Urinary bladder (tissue), 4 donors: ENCODE data around the gene FEZF2. TPM values are rescaled to one million over a fixed set of nuclear protein-coding genes. Genes with fewer than 3 reads are reported as not detected.

Source experiments
- DNase-seq: peaks from one replicate; pipeline ENCODE4 v3.0.0-alpha.2; 2015; ENCODE audit errors: extremely low spot score
- H3K27ac ChIP-seq: one replicate; pipeline ENCODE4 v1.5.1; 2013; ENCODE audit warnings: low read depth, mild to moderate bottlenecking, moderate library complexity
- H3K36me3 ChIP-seq: one replicate; pipeline ENCODE4 v1.6.1; 2013; ENCODE audit warnings: mild to moderate bottlenecking, moderate library complexity; ENCODE audit not compliant: insufficient read depth
- H3K4me1 ChIP-seq: one replicate; pipeline ENCODE4 v1.6.1; 2013; ENCODE audit warnings: mild to moderate bottlenecking, moderate library complexity; ENCODE audit not compliant: insufficient read depth
- H3K4me3 ChIP-seq: one replicate; pipeline ENCODE4 v1.5.1; 2013; ENCODE audit warnings: low read depth, low read length
- WGBS: extraction: QIAGEN DNeasy Blood & Tissue Kit; methylation state at CpG from one replicate; pipeline ENCODE4 v1.1.7; 2013; 5-methylcytosine and 5-hydroxymethylcytosine counted together
- polyA plus RNA-seq: library from polyadenylated mRNA; stranded (reverse); fragments of 200-250 nt; gene quantifications from one replicate; pipeline ENCODE4 v1.2.3, GENCODE V29; 2013
- total RNA-seq: library from RNA; depleted of rRNA; stranded (reverse); fragments of >200 nt; gene quantifications from one replicate; pipeline ENCODE4 v1.2.3, GENCODE V29; 2014
- donor health status: healthy with polysubstance abuse.
- donor health status: healthy.

The FEZF2 gene
- not detected for total RNA-seq
- polyA plus RNA-seq, result not detected

DNA sequence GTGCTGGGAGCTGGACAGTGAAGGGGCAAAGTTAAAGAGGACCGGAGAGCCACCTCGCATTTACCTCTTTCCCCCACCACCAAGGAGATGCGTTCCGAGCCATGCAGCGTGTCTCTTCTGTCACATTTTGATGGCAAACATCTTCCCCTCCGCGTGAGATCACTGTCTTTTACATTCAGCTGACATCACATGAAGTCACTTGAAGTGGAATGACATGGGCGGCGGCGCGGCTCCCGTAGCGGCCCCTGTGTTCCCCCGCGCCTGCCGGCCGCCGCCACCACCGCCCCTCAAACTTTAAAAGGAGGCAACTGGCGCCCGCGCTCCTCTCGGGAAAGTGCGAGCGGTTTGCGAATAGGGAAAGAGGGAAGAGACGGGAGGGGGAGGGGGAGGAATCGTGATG is at the start of gene FEZF2:
Gene FEZF2 (minus strand): TSS at position 336 of the 400 bp plus-strand sequence. CDS start 682 bp downstream, outside the sequence.
- DNase-seq, result no peak
- Histone ChIP-seq H3K36me3 (no peaks in the 10 kb centered on the region), H3K27ac (no peak within 1 kb of the TSS), H3K4me3 (peak within 1 kb of the TSS; percentile 25), H3K4me1 (no peaks in the 10 kb centered on the region)
- WGBS, result 2% methylated on average over 28 of the region's 28 CpGs

DNA sequence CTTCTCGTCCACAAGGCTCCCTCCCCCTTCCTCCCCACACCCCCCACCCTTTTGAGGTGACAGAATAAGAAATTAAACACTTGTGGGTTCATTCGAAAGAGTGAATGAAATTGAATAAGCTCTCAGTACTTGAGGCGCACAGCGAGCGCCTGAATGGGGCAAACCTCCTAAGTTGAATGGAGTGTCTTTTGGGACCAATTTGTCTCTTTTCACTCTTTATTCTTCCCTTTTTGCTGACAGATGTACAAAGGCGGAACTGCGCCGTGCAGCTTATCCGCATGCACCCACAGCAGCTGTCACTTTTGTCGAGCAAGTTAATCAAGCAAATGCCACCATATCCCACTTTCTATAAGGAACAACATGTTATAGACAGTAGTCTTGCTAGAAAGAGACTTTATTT is 47.9 kb upstream of the FEZF2 start:
- WGBS, result 77% methylated on average over 10 of the region's 10 CpGs
- Histone ChIP-seq H3K36me3 (no peaks in the 10 kb centered on the region), H3K4me3 (no peak overlapping the region), H3K27ac (no peak overlapping the region), H3K4me1 (no peaks in the 10 kb centered on the region)
- no peak for DNase-seq

DNA sequence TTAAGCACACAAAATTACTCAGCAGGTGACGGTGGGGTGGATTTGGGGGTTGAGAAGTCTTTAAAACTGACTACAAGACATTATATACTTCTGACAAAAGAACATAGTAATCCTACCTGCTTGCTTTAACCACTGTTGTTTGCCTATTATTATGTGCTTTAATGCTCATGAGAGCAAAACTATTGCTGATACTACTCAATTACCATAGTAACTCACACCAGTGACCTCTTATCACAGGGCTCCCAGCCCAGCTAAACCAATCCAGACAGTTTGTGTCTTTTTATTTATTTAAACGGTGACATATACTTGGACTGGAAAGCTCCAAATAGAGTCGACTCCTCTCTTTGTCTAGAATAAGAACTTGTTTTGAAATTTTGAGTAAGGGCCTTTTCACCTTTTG is 42.8 kb upstream of the FEZF2 start:
- WGBS, result 32% methylated on average over 3 of the region's 3 CpGs
- H3K4me3 ChIP-seq, result no peak overlapping the region
- no peaks in the 10 kb centered on the region for H3K36me3 ChIP-seq
- DNase-seq, result no peak
- H3K4me1 ChIP-seq, result no peaks in the 10 kb centered on the region
- no peak overlapping the region for H3K27ac ChIP-seq

DNA sequence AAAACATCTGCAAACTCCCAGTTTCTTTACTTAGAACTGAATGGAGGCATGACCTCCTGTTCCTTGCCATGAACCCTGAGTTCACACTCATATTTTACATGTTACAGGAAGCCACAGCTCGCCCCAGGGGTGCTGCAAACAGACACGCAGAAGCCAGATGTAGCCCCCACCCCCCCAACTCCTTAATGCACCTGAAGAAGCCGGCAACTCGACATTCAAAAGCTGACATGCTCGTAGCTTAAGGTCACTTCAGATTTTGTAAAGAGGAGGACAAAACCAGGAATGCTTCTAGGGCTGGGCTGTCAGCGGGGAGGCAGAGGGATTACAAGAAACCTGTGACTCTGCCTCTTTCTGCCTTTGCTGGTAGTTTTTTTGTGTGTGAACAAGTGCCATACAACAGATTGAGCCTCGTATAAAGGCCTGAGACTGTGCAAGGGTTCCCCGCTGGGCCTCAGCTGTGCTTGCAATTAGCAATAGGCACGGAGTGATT is 42.0 kb upstream of the FEZF2 start:
- Histone ChIP-seq H3K27ac (no peak overlapping the region), H3K36me3 (no peaks in the 10 kb centered on the region), H3K4me3 (no peak overlapping the region), H3K4me1 (no peaks in the 10 kb centered on the region)
- 34% methylated on average over 9 of the region's 9 CpGs for WGBS
- DNase-seq, result no peak

DNA sequence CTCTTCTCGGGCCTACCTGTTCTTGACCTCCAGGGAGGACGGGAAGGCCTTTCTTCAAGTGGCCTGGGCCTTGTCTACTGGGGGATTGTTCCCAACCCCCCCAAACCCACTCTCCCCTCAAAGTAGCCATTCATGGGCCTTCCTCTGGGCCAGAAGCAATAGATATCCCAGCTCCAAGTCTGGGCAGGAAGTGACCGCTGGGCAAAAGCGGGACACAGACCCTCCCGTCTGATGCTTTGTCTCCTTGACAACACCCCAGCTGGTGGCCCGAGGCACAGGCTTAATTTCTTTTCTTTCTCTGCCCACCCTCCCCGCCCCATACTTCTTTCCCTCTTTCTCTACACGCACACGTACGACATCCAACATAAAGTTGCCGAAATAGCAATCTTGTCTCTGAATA is 41.4 kb upstream of the FEZF2 start:
- no peaks in the 10 kb centered on the region for H3K36me3 ChIP-seq
- H3K4me1 ChIP-seq, result no peaks in the 10 kb centered on the region
- no peak for DNase-seq
- 68% methylated on average over 11 of the region's 11 CpGs for whole genome bisulfite sequencing
- H3K27ac ChIP-seq, result no peak overlapping the region
- H3K4me3 ChIP-seq, result no peak overlapping the region

DNA sequence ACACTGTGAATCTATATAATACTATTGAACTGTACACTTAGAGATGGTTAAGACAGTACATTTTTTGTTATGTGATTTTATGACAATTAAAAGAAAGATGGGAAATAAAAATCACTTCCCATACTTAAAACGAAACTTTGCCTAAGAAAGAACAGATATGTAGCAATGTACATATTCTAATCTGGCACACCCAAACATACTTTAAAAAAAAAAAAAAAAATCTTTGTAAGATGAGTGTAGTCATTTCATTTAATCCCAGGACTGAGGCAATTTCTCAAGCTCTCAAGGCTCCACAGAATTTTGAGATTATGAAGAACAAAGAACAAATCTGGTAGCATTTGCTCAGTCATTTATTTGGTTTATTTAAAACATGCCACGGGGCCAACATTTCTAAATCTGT is 40.3 kb upstream of the FEZF2 start:
- H3K27ac ChIP-seq, result no peak overlapping the region
- 78% methylated on average over 2 of the region's 2 CpGs for WGBS
- H3K36me3 ChIP-seq, result no peaks in the 10 kb centered on the region
- no peak for DNase-seq
- no peak overlapping the region for H3K4me3 ChIP-seq
- no peaks in the 10 kb centered on the region for H3K4me1 ChIP-seq

DNA sequence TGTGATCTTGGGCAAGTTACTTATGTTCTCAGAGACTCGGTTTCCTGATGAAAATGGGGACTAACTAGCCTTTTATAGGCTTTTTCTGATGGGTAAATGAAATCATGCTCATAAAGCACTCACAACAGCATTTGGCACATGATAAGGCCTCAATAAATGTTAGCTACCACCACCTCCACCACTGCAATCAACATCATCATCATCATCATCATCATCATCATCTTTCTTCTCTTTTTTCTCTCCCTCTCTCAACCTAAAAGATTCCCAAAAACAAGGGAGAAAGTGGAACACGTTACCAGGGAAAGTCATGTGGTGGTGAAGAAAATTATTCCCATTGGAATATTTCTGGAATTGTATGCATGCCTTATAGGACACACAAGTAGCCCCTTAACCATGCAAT is 33.6 kb upstream of the FEZF2 start:
- no peak for DNase-seq
- 55% methylated on average over 2 of the region's 2 CpGs for WGBS
- H3K27ac ChIP-seq, result no peak overlapping the region
- no peaks in the 10 kb centered on the region for H3K4me1 ChIP-seq
- no peak overlapping the region for H3K4me3 ChIP-seq
- no peaks in the 10 kb centered on the region for H3K36me3 ChIP-seq

DNA sequence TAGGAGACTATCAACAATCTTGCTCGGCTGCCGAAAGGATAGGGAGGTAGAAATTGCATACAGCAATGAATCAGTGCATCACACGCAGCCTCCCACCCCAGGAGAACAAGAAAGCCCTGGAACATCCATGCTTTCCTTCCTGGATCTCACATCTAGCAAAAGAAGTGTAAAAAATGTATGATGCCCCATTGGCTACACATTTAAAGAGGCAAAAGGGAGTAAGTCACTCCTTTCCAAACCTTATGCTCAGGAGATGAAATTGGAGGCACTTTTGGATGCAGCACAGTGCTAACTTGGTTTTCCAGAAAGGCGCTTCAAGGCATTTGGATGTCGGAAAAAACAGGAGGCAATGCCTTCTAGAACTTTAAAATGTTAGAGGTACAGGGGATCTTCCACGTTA is 32.2 kb upstream of the FEZF2 start:
- H3K4me1 ChIP-seq, result no peaks in the 10 kb centered on the region
- H3K27ac ChIP-seq, result no peak overlapping the region
- 92% methylated on average over 6 of the region's 6 CpGs for WGBS
- H3K4me3 ChIP-seq, result no peak overlapping the region
- DNase-seq, result no peak
- no peaks in the 10 kb centered on the region for H3K36me3 ChIP-seq

DNA sequence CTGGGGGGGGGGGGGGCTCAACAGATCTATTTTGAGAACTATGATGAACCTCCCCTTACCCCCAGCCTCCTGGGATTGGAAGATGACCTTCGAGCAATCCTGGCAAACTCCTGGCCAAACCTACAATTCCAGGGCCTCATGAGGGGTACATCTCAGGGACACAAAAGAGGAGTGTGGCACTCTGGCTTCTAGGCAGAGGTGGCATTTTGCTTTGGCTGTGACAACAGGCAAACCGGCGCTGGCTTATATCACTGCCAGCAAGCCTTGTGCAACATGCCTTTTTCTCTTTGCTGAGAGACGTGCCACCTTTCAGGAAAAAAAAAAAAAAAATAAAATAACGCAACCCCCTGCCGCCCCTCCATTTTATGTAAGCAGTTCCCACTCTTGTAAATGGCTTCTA is 31.8 kb upstream of the FEZF2 start:
- no peak overlapping the region for H3K27ac ChIP-seq
- no peak for DNase-seq
- H3K4me1 ChIP-seq, result no peaks in the 10 kb centered on the region
- WGBS, result 86% methylated on average over 6 of the region's 6 CpGs
- H3K4me3 ChIP-seq, result no peak overlapping the region
- no peaks in the 10 kb centered on the region for H3K36me3 ChIP-seq

DNA sequence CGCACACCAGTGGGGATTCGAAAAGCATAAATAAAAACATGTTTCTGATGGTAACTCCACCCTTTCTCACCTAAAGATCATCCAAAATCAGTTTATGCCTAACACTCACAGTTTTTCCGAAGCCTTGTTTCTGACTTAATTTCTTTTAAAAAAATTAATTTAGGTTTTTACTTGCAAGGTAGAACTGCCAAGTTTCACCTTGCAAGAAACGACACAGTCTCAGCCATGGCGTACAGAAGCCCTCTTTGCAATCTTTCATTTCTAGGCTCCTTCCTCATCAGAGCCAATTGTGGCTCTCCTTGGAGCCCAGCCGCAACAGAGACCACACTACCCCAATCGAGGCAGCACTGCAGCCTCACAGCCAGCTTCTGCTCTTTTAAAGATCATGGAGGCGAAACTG is 31.0 kb upstream of the FEZF2 start:
- no peaks in the 10 kb centered on the region for H3K4me1 ChIP-seq
- WGBS, result 83% methylated on average over 8 of the region's 8 CpGs
- H3K36me3 ChIP-seq, result no peaks in the 10 kb centered on the region
- H3K27ac ChIP-seq, result no peak overlapping the region
- no peak overlapping the region for H3K4me3 ChIP-seq
- DNase-seq, result no peak

DNA sequence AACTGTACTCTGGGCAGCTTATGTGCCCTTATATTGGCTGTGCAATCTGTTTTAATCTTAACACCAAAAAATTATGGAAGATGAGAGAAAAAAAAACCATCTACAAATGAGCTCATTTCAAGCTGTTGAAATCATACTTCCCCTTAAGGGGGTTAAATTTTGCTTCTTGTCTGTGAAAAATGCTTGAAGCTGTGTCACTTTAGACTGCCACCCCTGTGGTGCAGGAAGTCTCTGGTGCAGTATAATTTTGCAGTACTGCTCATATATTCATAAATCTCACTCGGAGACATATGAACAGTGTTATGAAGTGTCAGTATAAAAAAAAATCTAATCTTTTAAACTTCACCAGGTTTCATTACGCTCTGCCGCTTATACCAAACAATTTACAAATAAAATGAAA is 30.4 kb upstream of the FEZF2 start:
- Histone ChIP-seq H3K27ac (no peak overlapping the region), H3K4me3 (no peak overlapping the region), H3K4me1 (no peaks in the 10 kb centered on the region), H3K36me3 (no peaks in the 10 kb centered on the region)
- WGBS, result 80% methylated on average over 3 of the region's 3 CpGs
- DNase-seq, result no peak

DNA sequence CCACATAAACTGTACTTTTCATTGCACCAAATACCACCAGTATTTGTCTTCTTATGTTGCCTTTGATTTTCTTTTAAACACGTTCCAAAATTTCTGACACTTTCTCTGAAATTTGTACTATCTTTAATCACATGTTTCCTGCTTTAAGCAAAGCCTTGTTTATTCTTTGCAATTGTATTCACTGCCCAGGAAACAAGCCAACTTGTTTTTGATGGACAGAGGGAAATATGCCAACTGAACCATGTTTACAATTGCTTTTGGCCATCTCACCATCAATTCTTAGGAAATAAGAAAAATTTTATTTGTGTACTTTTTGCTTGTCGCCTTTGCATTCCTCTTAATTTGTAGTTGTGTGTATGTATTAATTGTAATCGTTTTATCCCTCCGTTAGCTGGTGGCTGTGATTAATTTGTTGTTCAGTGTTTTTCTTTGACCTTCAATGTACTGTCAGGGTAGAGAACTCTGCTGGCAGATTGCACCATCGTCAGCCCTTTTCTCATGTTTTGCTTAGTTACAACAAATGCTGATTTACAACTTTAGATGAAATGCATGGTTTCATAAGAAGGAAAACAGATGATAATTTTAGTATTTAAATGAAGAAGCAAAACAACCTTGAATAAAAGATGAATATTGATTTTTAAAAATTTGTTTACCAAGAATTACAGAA is 19.4 kb upstream of the FEZF2 start:
- 48% methylated on average over 5 of the region's 5 CpGs for WGBS
- Histone ChIP-seq H3K27ac (no peak overlapping the region), H3K36me3 (no peaks in the 10 kb centered on the region), H3K4me3 (no peak overlapping the region), H3K4me1 (no peaks in the 10 kb centered on the region)
- DNase-seq, result no peak

DNA sequence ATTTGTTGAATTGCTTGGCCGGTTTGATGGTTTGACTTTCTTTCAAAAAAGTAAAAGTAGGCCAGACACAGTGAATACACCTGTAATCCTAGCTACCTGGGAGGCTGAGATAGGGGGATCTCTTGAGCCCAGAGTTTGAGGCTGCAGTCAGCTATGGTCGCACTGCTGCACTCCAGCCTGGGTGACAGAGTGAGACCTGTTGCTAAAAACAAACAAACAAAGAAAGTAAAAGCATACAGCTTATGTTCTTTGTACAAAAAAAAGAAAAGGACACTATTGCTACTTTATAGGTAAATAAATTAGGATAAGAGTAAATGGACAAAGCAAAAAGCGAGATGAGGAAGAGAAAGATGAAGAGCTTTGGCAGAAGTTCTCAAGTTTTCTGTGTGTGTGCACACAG is 13.9 kb upstream of the FEZF2 start:
- DNase-seq, result no peak
- no peaks in the 10 kb centered on the region for H3K36me3 ChIP-seq
- WGBS, result 81% methylated on average over 3 of the region's 3 CpGs

DNA sequence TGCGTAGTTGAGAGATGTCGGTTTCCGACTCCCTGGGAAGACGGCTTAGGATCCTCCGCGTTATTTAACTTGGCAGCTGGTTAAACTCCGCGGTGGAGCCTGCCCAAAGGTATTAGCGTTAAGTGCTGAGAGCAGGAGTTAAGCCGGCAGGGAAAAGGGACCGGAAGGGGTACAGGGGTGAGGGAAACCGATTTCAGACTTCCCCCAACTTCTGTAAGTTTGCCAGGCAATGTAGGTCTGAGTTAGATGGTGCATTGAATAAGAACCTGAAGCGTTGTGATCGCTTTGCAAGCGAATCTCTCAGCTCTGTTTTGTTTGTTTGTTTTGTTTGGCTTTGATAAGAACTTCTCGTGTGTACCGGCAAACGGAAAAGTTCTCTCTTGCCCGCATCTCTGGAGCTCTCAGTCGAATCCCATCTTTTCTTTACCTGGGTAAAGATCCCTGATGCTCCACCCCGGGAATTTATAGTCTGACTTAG is 6.0 kb upstream of the FEZF2 start:
- 3% methylated on average over 21 of the region's 21 CpGs for whole genome bisulfite sequencing
- Histone ChIP-seq H3K4me3 (no peak overlapping the region), H3K4me1 (peaks cover 2% of the 10 kb centered on the region), H3K27ac (no peak overlapping the region), H3K36me3 (no peaks in the 10 kb centered on the region)
- DNase-seq, result no peak

More for the DNA sequence above, 13.9 kb upstream of the FEZF2 start:
- Histone ChIP-seq H3K4me1 (no peaks in the 10 kb centered on the region), H3K4me3 (no peak overlapping the region), H3K27ac (no peak overlapping the region)
